ENCODE results near the gene ALDH2.

DNA sequence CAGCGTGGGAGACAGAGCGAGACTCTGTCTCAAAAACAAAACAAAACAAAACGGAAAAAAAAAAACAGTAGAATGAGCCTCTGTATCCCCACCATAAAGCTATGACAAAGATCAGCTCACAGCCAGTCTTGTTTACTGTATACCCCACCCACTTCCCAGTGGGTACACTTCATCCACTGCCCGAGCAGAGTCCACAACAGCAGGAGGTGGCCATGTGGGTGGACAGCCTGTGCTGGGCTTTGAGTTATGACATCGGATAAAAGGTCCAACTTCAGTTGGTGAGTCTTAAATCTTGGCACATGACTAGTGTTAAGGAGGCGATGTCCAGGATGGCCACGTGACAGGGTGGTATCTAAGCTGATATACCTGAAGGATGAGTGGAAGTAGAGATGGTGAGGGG is 40.5 kb downstream of the ALDH2 start:
- TF ChIP-seq, protein P1, sequence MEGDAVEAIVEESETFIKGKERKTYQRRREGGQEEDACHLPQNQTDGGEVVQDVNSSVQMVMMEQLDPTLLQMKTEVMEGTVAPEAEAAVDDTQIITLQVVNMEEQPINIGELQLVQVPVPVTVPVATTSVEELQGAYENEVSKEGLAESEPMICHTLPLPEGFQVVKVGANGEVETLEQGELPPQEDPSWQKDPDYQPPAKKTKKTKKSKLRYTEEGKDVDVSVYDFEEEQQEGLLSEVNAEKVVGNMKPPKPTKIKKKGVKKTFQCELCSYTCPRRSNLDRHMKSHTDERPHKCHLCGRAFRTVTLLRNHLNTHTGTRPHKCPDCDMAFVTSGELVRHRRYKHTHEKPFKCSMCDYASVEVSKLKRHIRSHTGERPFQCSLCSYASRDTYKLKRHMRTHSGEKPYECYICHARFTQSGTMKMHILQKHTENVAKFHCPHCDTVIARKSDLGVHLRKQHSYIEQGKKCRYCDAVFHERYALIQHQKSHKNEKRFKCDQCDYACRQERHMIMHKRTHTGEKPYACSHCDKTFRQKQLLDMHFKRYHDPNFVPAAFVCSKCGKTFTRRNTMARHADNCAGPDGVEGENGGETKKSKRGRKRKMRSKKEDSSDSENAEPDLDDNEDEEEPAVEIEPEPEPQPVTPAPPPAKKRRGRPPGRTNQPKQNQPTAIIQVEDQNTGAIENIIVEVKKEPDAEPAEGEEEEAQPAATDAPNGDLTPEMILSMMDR (IDR thresholded peaks at IDR 0.05): no peak
- no peak for TF ChIP-seq POLR2A (IDR thresholded peaks at IDR 0.05)
